Esophagus muscularis mucosa (tissue), 4 donors: ENCODE data around the gene MYO1D. TPM values are rescaled to one million over a fixed set of nuclear protein-coding genes. Genes with fewer than 3 reads are reported as not detected.

Experiments
- DNase-seq: peaks from one replicate; pipeline ENCODE4 v3.0.0-alpha.2; 2017; ENCODE audit errors: extremely low spot score
- H3K27ac ChIP-seq, 4 donors: fragments of 200-600 bp; sonication (generic); replicated peaks in 1 of 4; 1 replicate in 3 of 4; 2 replicates in 1 of 4; pipeline ENCODE4 v1.5.1; 2016 to 2019; ENCODE audit warnings: mild to moderate bottlenecking in 1 of 4
- H3K27me3 ChIP-seq, 4 donors: fragments of 200-600 bp; sonication (generic); one replicate each; pipeline versions ENCODE4 v1.5.1 to v1.6.0; 2016 to 2019
- H3K36me3 ChIP-seq, 4 donors: fragments of 200-600 bp; sonication (generic); one replicate each; pipeline ENCODE4 v1.5.1; 2016 to 2019
- H3K4me1 ChIP-seq, 4 donors: fragments of 200-600 bp; sonication (generic); one replicate each; pipeline ENCODE4 v1.5.1; 2016 to 2019
- H3K4me3 ChIP-seq, 4 donors: fragments of 200-600 bp; sonication (generic); 1 replicate in 2 of 4; 2 replicates in 2 of 4; pipeline ENCODE4 v1.5.1; 2016 to 2019; ENCODE audit warnings: mild to moderate bottlenecking in 4 of 4, moderate library complexity in 1 of 4
- H3K9me3 ChIP-seq, 4 donors: fragments of 200-600 bp; sonication (generic); 1 replicate in 3 of 4; 2 replicates in 1 of 4; pipeline ENCODE4 v1.5.1; 2016 to 2019
- EP300 ChIP-seq: sonication (generic); formaldehyde crosslinking; IDR thresholded peaks from one replicate; pipeline ENCODE4 v1.6.1; 2017; ENCODE audit warnings: antibody characterized with exemption
- POLR2A ChIP-seq: fragments of 450-650 bp; IDR thresholded peaks from one replicate; pipeline ENCODE4 v1.6.1; 2017; ENCODE audit warnings: antibody characterized with exemption, moderate library complexity, mild to moderate bottlenecking, low read depth
- POLR2AphosphoS5 ChIP-seq, 2 donors: sonication (generic); formaldehyde crosslinking; IDR thresholded peaks; one replicate each; pipeline ENCODE4 v1.6.1; 2017; ENCODE audit warnings: antibody characterized with exemption in 2 of 2
- WGBS: methylation state at CpG from one replicate; pipeline ENCODE4 v1.1.5; 2018; 5-methylcytosine and 5-hydroxymethylcytosine counted together
- intact Hi-C: fragments of 100-400 bp; cut with DNase I; formaldehyde crosslinking; loops from one replicate; pipeline ENCODE4 v1.15.1; 2023
- total RNA-seq, 4 donors: library from RNA; depleted of rRNA; stranded (reverse); fragments of >200 nt; gene quantifications; one replicate each; pipeline versions ENCODE4 v1.1.0 to v1.2.1, GENCODE V29; 2016
- TF ChIP-seq, protein P1 (sequence below), 3 experiments: fragments of 200-600 bp in 2 of 3; fragments of 450-650 bp in 1 of 3; sonication (generic) in 2 of 3; IDR thresholded peaks; one replicate each; pipeline ENCODE4 v1.5.1; 2017 to 2019; ENCODE audit warnings: antibody characterized with exemption in 3 of 3, mild to moderate bottlenecking in 2 of 3, moderate library complexity in 1 of 3

MYO1D gene
- total RNA-seq, 4 donors from 2014 or later: 27.3 to 30.3 (median 29.0) TPM

DNA sequence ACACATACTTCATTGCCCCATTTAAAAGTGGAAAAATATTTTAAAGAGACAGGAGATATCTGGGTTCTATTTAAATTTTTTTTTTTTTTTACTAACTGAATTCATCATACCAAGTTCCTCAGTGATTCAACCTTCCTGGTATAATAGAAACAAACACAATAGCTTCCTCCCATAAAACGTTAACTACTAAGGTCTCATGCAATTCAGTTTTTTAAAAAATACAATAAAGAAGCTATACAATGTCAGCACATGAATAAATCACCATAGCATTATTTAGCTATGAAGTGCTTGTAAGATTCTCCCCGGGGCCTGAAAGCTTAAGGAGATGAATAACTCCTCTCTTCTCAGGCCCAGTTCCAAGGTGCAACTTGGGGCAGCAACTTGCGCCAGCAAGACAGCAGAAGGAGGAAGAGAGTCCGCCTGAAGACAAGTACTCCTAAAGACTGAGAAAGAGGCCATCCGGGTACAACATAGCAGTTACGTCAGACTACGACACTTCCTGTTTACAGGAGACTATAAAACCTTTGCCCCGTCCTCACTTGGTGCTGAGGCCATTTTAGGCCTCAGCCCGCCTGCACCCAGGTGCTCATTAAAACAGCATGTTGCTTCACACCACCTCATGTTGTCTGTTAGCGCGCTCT is 81.5 kb downstream of the MYO1D start:
- H3K9me3 ChIP-seq: no peaks in the 10 kb centered on the region
- intact Hi-C loops: no loop called here
- H3K36me3 ChIP-seq: no peaks in the 10 kb centered on the region
- H3K4me1 ChIP-seq: no peaks in the 10 kb centered on the region
- 73% methylated on average over 11 of the region's 11 CpGs for WGBS
- H3K27ac ChIP-seq: no peak overlapping the region
- no peaks in the 10 kb centered on the region for H3K27me3 ChIP-seq
- no peak for DNase-seq
- no peak overlapping the region for H3K4me3 ChIP-seq
- TF ChIP-seq EP300 (no peak), POLR2AphosphoS5 (IDR thresholded peaks at IDR 0.05) (no peak), POLR2A (no peak)
- TF ChIP-seq, protein P1, sequence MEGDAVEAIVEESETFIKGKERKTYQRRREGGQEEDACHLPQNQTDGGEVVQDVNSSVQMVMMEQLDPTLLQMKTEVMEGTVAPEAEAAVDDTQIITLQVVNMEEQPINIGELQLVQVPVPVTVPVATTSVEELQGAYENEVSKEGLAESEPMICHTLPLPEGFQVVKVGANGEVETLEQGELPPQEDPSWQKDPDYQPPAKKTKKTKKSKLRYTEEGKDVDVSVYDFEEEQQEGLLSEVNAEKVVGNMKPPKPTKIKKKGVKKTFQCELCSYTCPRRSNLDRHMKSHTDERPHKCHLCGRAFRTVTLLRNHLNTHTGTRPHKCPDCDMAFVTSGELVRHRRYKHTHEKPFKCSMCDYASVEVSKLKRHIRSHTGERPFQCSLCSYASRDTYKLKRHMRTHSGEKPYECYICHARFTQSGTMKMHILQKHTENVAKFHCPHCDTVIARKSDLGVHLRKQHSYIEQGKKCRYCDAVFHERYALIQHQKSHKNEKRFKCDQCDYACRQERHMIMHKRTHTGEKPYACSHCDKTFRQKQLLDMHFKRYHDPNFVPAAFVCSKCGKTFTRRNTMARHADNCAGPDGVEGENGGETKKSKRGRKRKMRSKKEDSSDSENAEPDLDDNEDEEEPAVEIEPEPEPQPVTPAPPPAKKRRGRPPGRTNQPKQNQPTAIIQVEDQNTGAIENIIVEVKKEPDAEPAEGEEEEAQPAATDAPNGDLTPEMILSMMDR (IDR thresholded peaks at IDR 0.05): no peak

DNA sequence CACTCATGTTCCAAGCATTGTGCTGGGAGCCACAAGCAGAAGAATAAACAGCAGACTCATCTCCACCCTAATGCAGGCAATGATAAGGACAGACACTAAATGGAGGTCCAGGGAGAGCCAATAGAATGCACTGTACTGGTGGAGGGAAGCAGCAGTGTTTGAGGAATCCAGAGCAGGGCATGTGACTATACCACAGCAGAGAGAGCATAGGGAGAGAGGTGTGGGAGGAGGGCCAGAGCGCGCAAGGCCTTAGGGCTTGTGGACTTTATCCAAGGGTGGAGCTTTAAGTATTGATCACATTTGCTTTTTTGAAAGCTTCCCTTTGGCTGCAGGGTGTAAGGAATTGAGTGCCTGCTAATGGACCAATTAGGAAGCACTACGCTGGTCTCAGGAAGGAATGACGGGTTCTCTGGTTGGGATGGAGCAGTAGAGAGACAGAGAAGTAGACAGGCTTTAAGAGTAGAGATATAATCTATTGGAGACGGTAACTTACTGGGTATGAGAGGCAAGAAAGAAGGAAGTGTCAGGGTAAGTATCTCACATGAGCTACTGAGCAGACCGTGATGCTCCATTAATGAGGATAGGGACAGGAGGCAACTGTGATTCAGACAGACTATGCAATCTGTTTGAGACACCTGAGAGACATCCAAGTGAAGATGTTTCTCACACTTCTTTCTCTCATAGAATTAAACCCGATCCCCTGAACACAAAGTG is 82.2 kb downstream of the MYO1D start:
- no peak for DNase-seq
- no peaks in the 10 kb centered on the region for H3K9me3 ChIP-seq
- H3K36me3 ChIP-seq: no peaks in the 10 kb centered on the region
- H3K27ac ChIP-seq: no peak overlapping the region
- TF ChIP-seq POLR2AphosphoS5 (IDR thresholded peaks at IDR 0.05) (no peak), POLR2A (no peak), EP300 (no peak)
- TF ChIP-seq, protein P1 (IDR thresholded peaks at IDR 0.05): no peak
- WGBS: 95% methylated on average over 7 of the region's 7 CpGs
- no peak overlapping the region for H3K4me3 ChIP-seq
- no peaks in the 10 kb centered on the region for H3K4me1 ChIP-seq
- intact Hi-C loops: no loop called here
- no peaks in the 10 kb centered on the region for H3K27me3 ChIP-seq

DNA sequence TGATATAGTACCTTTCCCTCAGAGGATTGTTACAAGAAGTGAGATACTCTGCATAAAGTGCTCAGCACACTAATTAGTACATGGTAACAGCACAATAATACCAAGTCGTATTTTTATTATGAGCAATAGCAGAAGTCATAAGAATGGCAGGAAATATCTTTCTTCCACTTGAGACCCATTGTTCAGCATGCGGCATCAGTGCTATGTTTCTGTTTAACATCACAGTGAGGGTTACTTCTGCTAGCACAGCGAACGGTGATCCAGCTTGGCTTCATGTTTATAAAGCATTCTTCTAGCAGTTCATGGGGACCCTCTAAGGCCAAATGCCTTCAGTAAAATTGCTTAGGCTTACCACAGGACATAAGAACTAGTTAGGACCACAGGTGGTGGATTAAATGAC is 83.1 kb downstream of the MYO1D start:
- H3K4me3 ChIP-seq: no peak overlapping the region
- intact Hi-C loops: no loop called here
- DNase-seq: no peak
- H3K36me3 ChIP-seq: no peaks in the 10 kb centered on the region
- TF ChIP-seq POLR2A: no peak
- TF ChIP-seq EP300: no peak
- TF ChIP-seq, protein P1 (IDR thresholded peaks at IDR 0.05): no peak
- 76% methylated on average over 4 of the region's 4 CpGs for WGBS
- no peak overlapping the region for H3K27ac ChIP-seq
- H3K27me3 ChIP-seq: no peaks in the 10 kb centered on the region
- H3K4me1 ChIP-seq: no peaks in the 10 kb centered on the region
- no peaks in the 10 kb centered on the region for H3K9me3 ChIP-seq

DNA sequence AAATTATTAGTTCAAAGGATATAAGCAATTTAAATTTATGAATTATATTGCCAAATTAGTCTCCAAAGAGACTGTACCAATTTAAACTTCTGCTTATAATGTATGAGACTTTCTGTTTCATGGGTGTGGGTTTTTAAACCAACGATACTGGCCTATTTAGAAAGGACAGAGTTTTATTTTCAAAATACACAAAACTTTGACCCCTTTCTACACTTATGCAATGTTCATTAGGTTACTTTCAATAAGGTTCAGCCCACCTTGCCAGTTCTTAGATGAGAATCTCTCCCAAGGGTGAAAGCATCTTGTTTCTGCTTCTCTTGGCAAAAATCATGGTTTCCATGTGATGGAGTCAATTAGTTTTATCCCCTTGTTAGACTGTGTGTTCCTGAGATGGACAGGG is 84.7 kb downstream of the MYO1D start:
- no peak overlapping the region for H3K4me3 ChIP-seq
- H3K9me3 ChIP-seq: no peaks in the 10 kb centered on the region
- intact Hi-C loops: no loop called here
- no peak for DNase-seq
- no peaks in the 10 kb centered on the region for H3K27me3 ChIP-seq
- H3K36me3 ChIP-seq: no peaks in the 10 kb centered on the region
- TF ChIP-seq POLR2A (no peak), POLR2AphosphoS5 (IDR thresholded peaks at IDR 0.05) (no peak)
- TF ChIP-seq, protein P1 (IDR thresholded peaks at IDR 0.05): no peak
- H3K27ac ChIP-seq: no peak overlapping the region
- 100% methylated on average over 1 of the region's 1 CpG for WGBS
- H3K4me1 ChIP-seq: no peaks in the 10 kb centered on the region

DNA sequence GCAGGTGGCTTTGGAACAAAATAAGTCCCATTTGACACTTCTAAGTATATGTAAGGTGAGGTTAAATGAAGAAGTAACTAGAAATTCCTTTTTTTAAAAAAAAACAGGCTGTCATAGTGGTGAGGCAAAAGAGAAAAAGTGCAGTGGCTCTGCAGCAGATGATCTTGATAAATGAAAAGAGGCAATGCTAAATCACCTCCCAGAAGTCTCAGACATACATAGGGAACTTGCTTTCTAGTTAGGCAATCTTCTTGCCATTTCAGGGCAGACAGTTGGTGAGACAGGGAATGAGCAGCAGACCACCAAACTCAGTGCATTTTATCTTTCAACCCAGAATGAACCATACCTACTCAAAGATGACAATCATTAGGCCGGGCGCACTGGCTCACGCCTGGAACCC is 90.8 kb downstream of the MYO1D start:
- no peaks in the 10 kb centered on the region for H3K9me3 ChIP-seq
- no peaks in the 10 kb centered on the region for H3K27me3 ChIP-seq
- no peaks in the 10 kb centered on the region for H3K4me1 ChIP-seq
- no peaks in the 10 kb centered on the region for H3K36me3 ChIP-seq
- intact Hi-C loops: loop anchor here (10.0 kb wide), 2 partner anchors 129 to 969 kb away; no protein-coding TSS in a partner anchor
- WGBS: 98% methylated on average over 3 of the region's 3 CpGs
- H3K4me3 ChIP-seq: no peak overlapping the region
- DNase-seq: no peak
- TF ChIP-seq, protein P1 (IDR thresholded peaks at IDR 0.05): no peak
- no peak for TF ChIP-seq EP300
- TF ChIP-seq POLR2A: no peak
- no peak for TF ChIP-seq POLR2AphosphoS5 (IDR thresholded peaks at IDR 0.05)
- no peak overlapping the region for H3K27ac ChIP-seq
